Measurements from ENCODE around the gene ZSCAN29. TPM values are rescaled to one million over a fixed set of nuclear protein-coding genes. Genes with fewer than 3 reads are reported as not detected.

The ZSCAN29 gene
- total and polyA plus RNA-seq, 2 of the 13 experiments (the other 11 are each of a cell fraction or from before 2014, with no cell fraction given), result 8.3 to 27.4 TPM

- no peak; the same call in 1 of the 2 replicates for TF ChIP-seq ZNF292 (CRISPR knock-in tag; IDR thresholded peaks at IDR 0.05; ENCODE audit: borderline replicate concordance, low read depth)
- peak; percentile 90 for TF ChIP-seq CREM (IDR thresholded peaks at IDR 0.05)
- TF ChIP-seq CREM (CRISPR knock-in tag; IDR thresholded peaks at IDR 0.05), result no peak
- no peak for TF ChIP-seq MBD4 (IDR thresholded peaks at IDR 0.05; ENCODE audit: borderline replicate concordance, low read length)
- TF ChIP-seq ZNF441 (CRISPR knock-in tag; IDR thresholded peaks at IDR 0.05; ENCODE audit: borderline replicate concordance), result peak; percentile 58; the same call in 1 of the 2 replicates
- peak; percentile 56; the same call in 1 of the 2 replicates for TF ChIP-seq FOXK1 (CRISPR knock-in tag; IDR thresholded peaks at IDR 0.05; ENCODE audit: borderline replicate concordance, low read depth)
- no peak for TF ChIP-seq AGO1 (IDR thresholded peaks at IDR 0.05; ENCODE audit: low read depth, low read length, poor library complexity, severe bottlenecking)
- TF ChIP-seq, protein P1, sequence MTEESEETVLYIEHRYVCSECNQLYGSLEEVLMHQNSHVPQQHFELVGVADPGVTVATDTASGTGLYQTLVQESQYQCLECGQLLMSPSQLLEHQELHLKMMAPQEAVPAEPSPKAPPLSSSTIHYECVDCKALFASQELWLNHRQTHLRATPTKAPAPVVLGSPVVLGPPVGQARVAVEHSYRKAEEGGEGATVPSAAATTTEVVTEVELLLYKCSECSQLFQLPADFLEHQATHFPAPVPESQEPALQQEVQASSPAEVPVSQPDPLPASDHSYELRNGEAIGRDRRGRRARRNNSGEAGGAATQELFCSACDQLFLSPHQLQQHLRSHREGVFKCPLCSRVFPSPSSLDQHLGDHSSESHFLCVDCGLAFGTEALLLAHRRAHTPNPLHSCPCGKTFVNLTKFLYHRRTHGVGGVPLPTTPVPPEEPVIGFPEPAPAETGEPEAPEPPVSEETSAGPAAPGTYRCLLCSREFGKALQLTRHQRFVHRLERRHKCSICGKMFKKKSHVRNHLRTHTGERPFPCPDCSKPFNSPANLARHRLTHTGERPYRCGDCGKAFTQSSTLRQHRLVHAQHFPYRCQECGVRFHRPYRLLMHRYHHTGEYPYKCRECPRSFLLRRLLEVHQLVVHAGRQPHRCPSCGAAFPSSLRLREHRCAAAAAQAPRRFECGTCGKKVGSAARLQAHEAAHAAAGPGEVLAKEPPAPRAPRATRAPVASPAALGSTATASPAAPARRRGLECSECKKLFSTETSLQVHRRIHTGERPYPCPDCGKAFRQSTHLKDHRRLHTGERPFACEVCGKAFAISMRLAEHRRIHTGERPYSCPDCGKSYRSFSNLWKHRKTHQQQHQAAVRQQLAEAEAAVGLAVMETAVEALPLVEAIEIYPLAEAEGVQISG (CRISPR knock-in tag; IDR thresholded peaks at IDR 0.05), result peak; percentile 75
- TF ChIP-seq, protein P2, sequence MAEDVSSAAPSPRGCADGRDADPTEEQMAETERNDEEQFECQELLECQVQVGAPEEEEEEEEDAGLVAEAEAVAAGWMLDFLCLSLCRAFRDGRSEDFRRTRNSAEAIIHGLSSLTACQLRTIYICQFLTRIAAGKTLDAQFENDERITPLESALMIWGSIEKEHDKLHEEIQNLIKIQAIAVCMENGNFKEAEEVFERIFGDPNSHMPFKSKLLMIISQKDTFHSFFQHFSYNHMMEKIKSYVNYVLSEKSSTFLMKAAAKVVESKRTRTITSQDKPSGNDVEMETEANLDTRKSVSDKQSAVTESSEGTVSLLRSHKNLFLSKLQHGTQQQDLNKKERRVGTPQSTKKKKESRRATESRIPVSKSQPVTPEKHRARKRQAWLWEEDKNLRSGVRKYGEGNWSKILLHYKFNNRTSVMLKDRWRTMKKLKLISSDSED (CRISPR knock-in tag; IDR thresholded peaks at IDR 0.05), result no peak; the same call in 1 of the 2 replicates
- TF ChIP-seq, protein P3, sequence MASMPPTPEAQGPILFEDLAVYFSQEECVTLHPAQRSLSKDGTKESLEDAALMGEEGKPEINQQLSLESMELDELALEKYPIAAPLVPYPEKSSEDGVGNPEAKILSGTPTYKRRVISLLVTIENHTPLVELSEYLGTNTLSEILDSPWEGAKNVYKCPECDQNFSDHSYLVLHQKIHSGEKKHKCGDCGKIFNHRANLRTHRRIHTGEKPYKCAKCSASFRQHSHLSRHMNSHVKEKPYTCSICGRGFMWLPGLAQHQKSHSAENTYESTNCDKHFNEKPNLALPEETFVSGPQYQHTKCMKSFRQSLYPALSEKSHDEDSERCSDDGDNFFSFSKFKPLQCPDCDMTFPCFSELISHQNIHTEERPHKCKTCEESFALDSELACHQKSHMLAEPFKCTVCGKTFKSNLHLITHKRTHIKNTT (CRISPR knock-in tag; IDR thresholded peaks at IDR 0.05), result no peak
- TF ChIP-seq ZNF235 (CRISPR knock-in tag; IDR thresholded peaks at IDR 0.05; ENCODE audit: borderline replicate concordance), result no peak; the same call in 1 of the 2 replicates
- TF ChIP-seq PAF1 (CRISPR knock-in tag; IDR thresholded peaks at IDR 0.05), result no peak
- no peak for TF ChIP-seq THYN1 (CRISPR knock-in tag; IDR thresholded peaks at IDR 0.05; ENCODE audit: borderline replicate concordance, low read depth)
- no peak; the same call in 1 of the 2 replicates for TF ChIP-seq AHR (CRISPR knock-in tag; IDR thresholded peaks at IDR 0.05)
- no peak; the same call in 1 of the 2 replicates for TF ChIP-seq ZNF367 (CRISPR knock-in tag; IDR thresholded peaks at IDR 0.05; ENCODE audit: borderline replicate concordance)
- TF ChIP-seq ELF4 (CRISPR knock-in tag; IDR thresholded peaks at IDR 0.05; ENCODE audit: borderline replicate concordance), result peak; percentile 89
- TF ChIP-seq ETV6 (CRISPR knock-in tag; conservative IDR thresholded peaks at IDR 0.05), result peak; percentile 98
- peak; percentile 56; the same call in 1 of the 2 replicates for TF ChIP-seq ZNF546 (CRISPR knock-in tag; conservative IDR thresholded peaks at IDR 0.05)
- TF ChIP-seq ZNF792 (CRISPR knock-in tag; IDR thresholded peaks at IDR 0.05), result no peak; the same call in 1 of the 2 replicates
- TF ChIP-seq ZBTB3 (CRISPR knock-in tag; IDR thresholded peaks at IDR 0.05; ENCODE audit: borderline replicate concordance, low read depth), result no peak
- TF ChIP-seq U2AF2 (IDR thresholded peaks at IDR 0.05; ENCODE audit: low read depth, low read length), result 0 out of 2 replicates have a peak, but pooled peaks have one; percentile 37
- TF ChIP-seq CBFB (CRISPR knock-in tag; IDR thresholded peaks at IDR 0.05), result peak; percentile 40; the same call in 1 of the 2 replicates
- no peak for TF ChIP-seq ZBTB21 (CRISPR knock-in tag; IDR thresholded peaks at IDR 0.05)
- TF ChIP-seq RNF2 (conservative IDR thresholded peaks at IDR 0.05; ENCODE audit: low read depth), result peak; percentile 76
- peak; percentile 59; the same call in 1 of the 2 replicates for TF ChIP-seq NKX3-1 (CRISPR knock-in tag; IDR thresholded peaks at IDR 0.05)
- no peak for TF ChIP-seq REL (CRISPR knock-in tag; conservative IDR thresholded peaks at IDR 0.05)
Observed at GRCh38 chr15:43329960-43330779, 40.7 kb downstream of the ZSCAN29 start, which contains the start of gene LCMT2 (continued).

All from HepG2 (cell line).